Measurements from ENCODE around the gene PPP1R1B.

GRCh38 chr17:39642291-39643074 is 15.7 kb downstream of the PPP1R1B start:
- no peak for TF ChIP-seq POLR2A (IDR thresholded peaks at IDR 0.05)
- no peak for TF ChIP-seq CTCF (IDR thresholded peaks at IDR 0.05)

Measured in suprapubic skin (tissue), 3 donors.